Measurements from ENCODE around the gene SELPLG.

- TF ChIP-seq POLR2A (IDR thresholded peaks at IDR 0.05) = no peak
- TF ChIP-seq CTCF (IDR thresholded peaks at IDR 0.05) = no peak
These were observed 35.9 kb downstream of the SELPLG start, which contains the start of gene TMEM119 for GRCh38 chr12:108597559-108598471.

Data from Peyer's patch (tissue), 4 donors.